Astrocyte (in vitro differentiated cells and primary cell): Measurements from ENCODE around the gene BAHCC1. TPM values are rescaled to one million over a fixed set of nuclear protein-coding genes. Genes with fewer than 3 reads are reported as not detected.

Experiments used
- DNase-seq: peaks from one replicate; pipeline ENCODE4 v3.0.0-alpha.2; 2010; ENCODE audit warnings: low read depth
- FAIRE-seq: peaks from 2 replicates; lab custom pipeline; 2011; peaks lifted over from hg19 to GRCh38; lab: Jason Lieb, UNC
- H2AFZ ChIP-seq: 2 replicates; pipeline ENCODE4 v1.6.0; 2012; ENCODE audit warnings: low read depth, low read length, inconsistent platforms
- H3K27ac ChIP-seq: 2 replicates; pipeline ENCODE4 v1.5.1; 2011; ENCODE audit warnings: low read depth, low read length, inconsistent platforms
- H3K27me3 ChIP-seq: 2 replicates; pipeline ENCODE4 v1.6.0; 2011; ENCODE audit warnings: low read length, inconsistent platforms; ENCODE audit not compliant: insufficient read depth
- H3K36me3 ChIP-seq: 2 replicates; pipeline ENCODE4 v1.5.1; 2011; ENCODE audit warnings: low read length, inconsistent platforms; ENCODE audit not compliant: insufficient read depth
- H3K4me1 ChIP-seq: 2 replicates; pipeline ENCODE4 v1.5.1; 2011; ENCODE audit warnings: low read length, inconsistent platforms; ENCODE audit not compliant: insufficient read depth
- H3K4me2 ChIP-seq: 2 replicates; pipeline ENCODE4 v1.6.0; 2012; ENCODE audit warnings: low read length, inconsistent platforms
- H3K4me3 ChIP-seq: 2 replicates; pipeline ENCODE4 v1.5.1; 2011; ENCODE audit warnings: low read depth, mild to moderate bottlenecking, low read length, inconsistent platforms; ENCODE audit not compliant: insufficient read depth
- H3K79me2 ChIP-seq: 2 replicates; pipeline ENCODE4 v1.6.0; 2012; ENCODE audit warnings: mild to moderate bottlenecking, low read length, inconsistent platforms; ENCODE audit not compliant: insufficient read depth
- H3K9ac ChIP-seq: 2 replicates; pipeline ENCODE4 v1.6.0; 2012; ENCODE audit warnings: mild to moderate bottlenecking, low read length, inconsistent platforms
- H3K9me3 ChIP-seq: 2 replicates; pipeline ENCODE4 v1.5.1; 2012; ENCODE audit warnings: low read depth, mild to moderate bottlenecking, low read length, inconsistent platforms; ENCODE audit not compliant: insufficient read depth
- H4K20me1 ChIP-seq: 2 replicates; pipeline ENCODE4 v1.6.0; 2012; ENCODE audit warnings: low read length, inconsistent platforms; ENCODE audit not compliant: insufficient read depth
- H3K27ac Mint-ChIP-seq: one replicate; pipeline ENCODE4 v1.8.0; 2021; ENCODE audit warnings: mild to moderate bottlenecking, mixed read lengths; ENCODE audit not compliant: unreplicated experiment
- H3K27me3 Mint-ChIP-seq: one replicate; pipeline ENCODE4 v1.8.0; 2021; ENCODE audit warnings: low read depth, mixed read lengths; ENCODE audit not compliant: unreplicated experiment
- H3K36me3 Mint-ChIP-seq: one replicate; pipeline ENCODE4 v1.8.0; 2021; ENCODE audit warnings: low read depth, mixed read lengths; ENCODE audit not compliant: unreplicated experiment
- H3K4me1 Mint-ChIP-seq: one replicate; pipeline ENCODE4 v1.8.0; 2021; ENCODE audit warnings: low read depth, mixed read lengths; ENCODE audit not compliant: unreplicated experiment
- H3K4me3 Mint-ChIP-seq: one replicate; pipeline ENCODE4 v1.8.0; 2021; ENCODE audit warnings: mild to moderate bottlenecking, moderate library complexity, mixed read lengths; ENCODE audit not compliant: unreplicated experiment
- H3K9me3 Mint-ChIP-seq: one replicate; pipeline ENCODE4 v1.8.0; 2021; ENCODE audit warnings: mild to moderate bottlenecking, mixed read lengths; ENCODE audit not compliant: unreplicated experiment
- CTCF ChIP-seq: IDR thresholded peaks from 2 replicates; pipeline ENCODE4 v1.5.1; 2011; ENCODE audit warnings: low read depth, mild to moderate bottlenecking, inconsistent platforms, low read length, moderate library complexity; ENCODE audit not compliant: insufficient read depth
- EZH2 ChIP-seq: IDR thresholded peaks from 2 replicates; pipeline ENCODE4 v1.6.1; 2012; ENCODE audit warnings: mild to moderate bottlenecking, low read length, inconsistent platforms; ENCODE audit not compliant: insufficient read depth
- total RNA-seq: library from RNA; stranded (reverse); gene quantifications from 2 replicates; pipeline ENCODE4 v1.2.1, GENCODE V29; 2021

Gene BAHCC1
- total RNA-seq, 1 donor from 2014 or later: 18.5 TPM

- TF ChIP-seq CTCF (no peak), EZH2 (no peak)
- H3K27ac ChIP-seq: no peak overlapping the region
- H3K79me2 ChIP-seq: peaks cover 10% of the 10 kb centered on the region
- H3K27me3 ChIP-seq: no peaks in the 10 kb centered on the region
- Mint-ChIP-seq H3K4me3 (peak overlapping the region; percentile 57), H3K4me1 (peaks cover 21% of the 10 kb centered on the region), H3K9me3 (no peaks in the 10 kb centered on the region), H3K36me3 (no peaks in the 10 kb centered on the region), H3K27ac (peak overlapping the region; percentile 62), H3K27me3 (peaks cover 8% of the 10 kb centered on the region)
- H3K9ac ChIP-seq: no peak overlapping the region
- H3K9me3 ChIP-seq: peaks cover 3% of the 10 kb centered on the region
- peak overlapping the region; percentile 98 for H3K4me2 ChIP-seq
- DNase-seq (no peak), FAIRE-seq (no peak)
- peaks cover 25% of the 10 kb centered on the region for H3K4me1 ChIP-seq
- peak overlapping the region; percentile 0 for H3K4me3 ChIP-seq
- no peak overlapping the region for H2AFZ ChIP-seq
- no peaks in the 10 kb centered on the region for H3K36me3 ChIP-seq
- H4K20me1 ChIP-seq: no peaks in the 10 kb centered on the region
Observed at GRCh38 chr17:81386141-81386645, 9.1 kb upstream of the BAHCC1 start.

- peaks cover 29% of the 10 kb centered on the region for H3K4me1 ChIP-seq
Observed at GRCh38 chr17:81386646-81387099, 8.6 kb upstream of the BAHCC1 start.

More at GRCh38 chr17:81386646-81387099, 8.6 kb upstream of the BAHCC1 start:
- DNase-seq (no peak), FAIRE-seq (no peak)
- peak overlapping the region; percentile 71 for H3K4me3 ChIP-seq
- Mint-ChIP-seq H3K4me1 (peaks cover 23% of the 10 kb centered on the region), H3K9me3 (no peaks in the 10 kb centered on the region), H3K27me3 (peaks cover 4% of the 10 kb centered on the region), H3K27ac (no peak overlapping the region), H3K36me3 (no peaks in the 10 kb centered on the region), H3K4me3 (no peak overlapping the region)
- peaks cover 5% of the 10 kb centered on the region for H4K20me1 ChIP-seq
- H3K9me3 ChIP-seq: peaks cover 2% of the 10 kb centered on the region
- H3K27ac ChIP-seq: peak overlapping the region; percentile 70
- peak overlapping the region; percentile 85 for H3K9ac ChIP-seq
- peak overlapping the region; percentile 98 for H3K4me2 ChIP-seq
- no peaks in the 10 kb centered on the region for H3K27me3 ChIP-seq
- H3K36me3 ChIP-seq: no peaks in the 10 kb centered on the region
- H3K79me2 ChIP-seq: peaks cover 14% of the 10 kb centered on the region
- no peak for TF ChIP-seq EZH2
- TF ChIP-seq CTCF: no peak
- H2AFZ ChIP-seq: peak overlapping the region; percentile 94
